ENCODE measurements around the gene ANXA9. TPM values are rescaled to one million over a fixed set of nuclear protein-coding genes. Genes with fewer than 3 reads are reported as not detected.

The ANXA9 gene
- total RNA-seq, 1 donor from 2014 or later: 0.26 TPM

DNA sequence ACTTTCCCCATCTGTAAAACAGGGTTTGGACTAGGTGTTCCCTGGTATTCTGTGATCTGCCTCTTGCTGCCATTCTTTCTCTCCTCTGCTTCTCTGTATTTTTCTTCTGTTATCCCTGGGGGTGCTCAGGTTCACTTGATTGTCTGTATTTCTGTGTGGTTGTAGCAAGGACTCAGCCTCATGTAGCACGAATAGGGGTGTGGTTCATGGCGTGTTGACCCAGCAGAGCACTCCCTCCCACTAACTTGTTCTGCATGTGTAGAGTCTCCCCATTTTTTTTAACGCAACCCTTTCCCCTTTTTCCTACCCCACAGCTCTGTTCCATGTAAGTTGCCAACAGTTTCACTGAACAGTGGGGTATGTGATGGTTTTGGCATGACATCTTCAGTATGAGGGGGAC lies 53.1 kb downstream of the ANXA9 start:
- no peaks in the 10 kb centered on the region for H3K27me3 ChIP-seq (ENCODE audit: control insufficient read depth, insufficient read depth, low read length)
- FAIRE-seq (no peak), DNase-seq (ENCODE audit: low read depth) (no peak)
- H3K4me3 ChIP-seq (ENCODE audit: low read depth, low read length): no peak overlapping the region
- peaks cover 2% of the 10 kb centered on the region for H3K36me3 ChIP-seq (ENCODE audit: control insufficient read depth, insufficient read depth, low read length)
- TF ChIP-seq, protein P1, sequence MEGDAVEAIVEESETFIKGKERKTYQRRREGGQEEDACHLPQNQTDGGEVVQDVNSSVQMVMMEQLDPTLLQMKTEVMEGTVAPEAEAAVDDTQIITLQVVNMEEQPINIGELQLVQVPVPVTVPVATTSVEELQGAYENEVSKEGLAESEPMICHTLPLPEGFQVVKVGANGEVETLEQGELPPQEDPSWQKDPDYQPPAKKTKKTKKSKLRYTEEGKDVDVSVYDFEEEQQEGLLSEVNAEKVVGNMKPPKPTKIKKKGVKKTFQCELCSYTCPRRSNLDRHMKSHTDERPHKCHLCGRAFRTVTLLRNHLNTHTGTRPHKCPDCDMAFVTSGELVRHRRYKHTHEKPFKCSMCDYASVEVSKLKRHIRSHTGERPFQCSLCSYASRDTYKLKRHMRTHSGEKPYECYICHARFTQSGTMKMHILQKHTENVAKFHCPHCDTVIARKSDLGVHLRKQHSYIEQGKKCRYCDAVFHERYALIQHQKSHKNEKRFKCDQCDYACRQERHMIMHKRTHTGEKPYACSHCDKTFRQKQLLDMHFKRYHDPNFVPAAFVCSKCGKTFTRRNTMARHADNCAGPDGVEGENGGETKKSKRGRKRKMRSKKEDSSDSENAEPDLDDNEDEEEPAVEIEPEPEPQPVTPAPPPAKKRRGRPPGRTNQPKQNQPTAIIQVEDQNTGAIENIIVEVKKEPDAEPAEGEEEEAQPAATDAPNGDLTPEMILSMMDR (IDR thresholded peaks at IDR 0.05; ENCODE audit: insufficient read depth, low read length, severe bottlenecking): no peak

DNA sequence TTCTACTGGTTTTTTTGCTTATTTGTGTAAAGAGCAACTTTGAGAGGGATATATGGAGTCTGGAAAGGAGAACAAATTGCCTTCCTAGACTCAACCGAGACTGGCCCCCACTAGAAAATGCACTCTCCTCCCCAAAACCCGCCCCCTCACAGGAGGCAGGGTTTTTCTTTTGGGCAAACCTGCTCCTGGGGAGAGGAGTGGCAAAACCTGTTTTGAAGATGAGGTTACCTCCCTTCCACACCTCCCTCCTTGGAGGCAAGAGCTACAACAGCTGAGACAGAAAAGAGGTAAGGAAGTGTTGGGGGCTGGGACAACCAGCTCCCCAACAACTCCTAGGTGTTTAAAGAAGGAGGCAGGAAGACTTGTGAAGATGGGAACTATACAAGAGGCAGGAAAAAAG lies 54.3 kb downstream of the ANXA9 start, which contains the start of gene BNIPL:
Gene BNIPL, plus strand, starts transcription at position 231 of the 400 bp plus-strand sequence. Its CDS starts 140 bp downstream, at position 371.
- FAIRE-seq (no peak), DNase-seq (ENCODE audit: low read depth) (peak; percentile 54)
- Histone ChIP-seq H3K27me3 (ENCODE audit: control insufficient read depth, insufficient read depth, low read length) (no peaks in the 10 kb centered on the region), H3K4me3 (ENCODE audit: low read depth, low read length) (peak within 1 kb of the TSS; percentile 29), H3K36me3 (ENCODE audit: control insufficient read depth, insufficient read depth, low read length) (peaks cover 2% of the 10 kb centered on the region)
- TF ChIP-seq, protein P1 (IDR thresholded peaks at IDR 0.05; ENCODE audit: insufficient read depth, low read length, severe bottlenecking): no peak

DNA sequence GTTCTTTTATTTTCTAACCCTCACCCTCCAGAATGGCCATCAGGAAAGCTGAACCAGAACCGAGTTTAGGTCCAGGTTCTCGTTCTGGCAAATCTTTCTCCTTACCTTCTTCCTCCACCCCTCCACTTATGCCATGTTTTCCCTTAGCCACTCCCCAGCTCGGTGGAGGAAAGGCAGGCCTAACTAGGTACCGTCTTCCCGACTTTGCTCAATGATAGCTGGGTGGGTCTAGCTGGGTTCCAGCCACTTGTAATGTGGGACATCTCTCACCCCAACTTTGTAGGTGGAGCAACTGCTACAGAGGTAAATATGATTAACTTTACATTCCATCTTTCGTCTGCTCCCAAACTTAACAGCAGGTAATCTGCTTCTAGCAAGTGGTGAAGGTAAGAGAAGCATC lies 54.9 kb downstream of the ANXA9 start:
- Histone ChIP-seq H3K4me3 (ENCODE audit: low read depth, low read length) (peak overlapping the region; percentile 29), H3K27me3 (ENCODE audit: control insufficient read depth, insufficient read depth, low read length) (no peaks in the 10 kb centered on the region), H3K36me3 (ENCODE audit: control insufficient read depth, insufficient read depth, low read length) (peaks cover 2% of the 10 kb centered on the region)
- TF ChIP-seq, protein P1 (IDR thresholded peaks at IDR 0.05; ENCODE audit: insufficient read depth, low read length, severe bottlenecking): no peak
- FAIRE-seq: no peak
- DNase-seq (ENCODE audit: low read depth): no peak

DNA sequence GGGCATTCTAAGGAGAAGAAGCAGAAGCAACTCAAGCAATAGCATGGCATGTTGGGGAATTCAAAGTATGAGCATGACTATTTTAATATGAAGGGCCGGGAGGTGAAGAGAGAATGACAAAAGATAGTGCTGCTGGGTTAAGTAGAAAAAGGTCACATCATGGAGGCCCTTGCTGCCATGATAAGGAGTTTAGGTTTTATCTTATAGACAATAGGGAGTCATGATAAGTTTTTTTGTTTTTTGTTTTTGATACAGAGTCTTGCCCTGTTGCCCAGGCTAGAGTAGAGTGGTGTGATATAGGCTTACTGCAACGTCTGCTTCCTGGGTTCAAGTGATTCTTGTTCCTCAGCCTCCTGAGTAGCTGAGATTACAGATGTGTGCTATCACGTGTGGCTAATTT lies 57.4 kb downstream of the ANXA9 start:
- TF ChIP-seq, protein P1 (IDR thresholded peaks at IDR 0.05; ENCODE audit: insufficient read depth, low read length, severe bottlenecking): no peak
- Histone ChIP-seq H3K4me3 (ENCODE audit: low read depth, low read length) (no peak overlapping the region), H3K36me3 (ENCODE audit: control insufficient read depth, insufficient read depth, low read length) (no peaks in the 10 kb centered on the region), H3K27me3 (ENCODE audit: control insufficient read depth, insufficient read depth, low read length) (no peaks in the 10 kb centered on the region)
- DNase-seq (ENCODE audit: low read depth): no peak
- FAIRE-seq: no peak

DNA sequence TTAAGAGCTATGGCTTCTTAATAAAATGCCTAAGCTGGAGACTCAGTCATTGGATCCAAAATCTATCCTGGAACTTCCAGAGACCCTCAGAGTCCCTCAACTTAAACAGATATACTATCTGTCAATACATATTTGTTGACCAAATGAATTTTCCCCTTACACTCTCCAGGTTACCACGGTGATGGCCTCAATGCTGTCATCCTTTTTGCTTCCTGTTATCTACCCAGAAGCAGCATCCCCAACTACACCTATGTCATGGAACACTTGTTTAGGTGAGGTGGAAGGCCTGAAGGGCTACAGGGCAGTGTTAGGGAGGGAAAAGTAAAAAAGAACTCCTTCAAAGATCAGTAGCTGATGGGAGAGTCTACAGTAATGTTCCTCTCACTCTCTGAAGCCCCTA lies 61.1 kb downstream of the ANXA9 start:
- TF ChIP-seq, protein P1 (IDR thresholded peaks at IDR 0.05; ENCODE audit: insufficient read depth, low read length, severe bottlenecking): no peak
- DNase-seq (ENCODE audit: low read depth) (no peak), FAIRE-seq (peak; percentile 84)
- Histone ChIP-seq H3K36me3 (ENCODE audit: control insufficient read depth, insufficient read depth, low read length) (no peaks in the 10 kb centered on the region), H3K27me3 (ENCODE audit: control insufficient read depth, insufficient read depth, low read length) (no peaks in the 10 kb centered on the region), H3K4me3 (ENCODE audit: low read depth, low read length) (no peak overlapping the region)

Other genes starting within 250 kb of the ANXA9 start
- gene CTSS, start 216.5 kb upstream of the ANXA9 start, total RNA-seq: 0.53 and 5.4 TPM in 2 replicates
- 2.4 and 3.1 TPM in 2 replicates for gene CTSK, start 174.0 kb upstream of the ANXA9 start, total RNA-seq
- 15.8 and 22.0 TPM in 2 replicates for gene ARNT, start 105.7 kb upstream of the ANXA9 start, total RNA-seq
- not detected in 2 replicates for gene CTXND2, start 95.2 kb upstream of the ANXA9 start, total RNA-seq
- gene SETDB1, start 55.9 kb upstream of the ANXA9 start, total RNA-seq: 24.0 and 24.7 TPM in 2 replicates
- gene CERS2, start 7.5 kb upstream of the ANXA9 start, total RNA-seq: 55.2 and 82.9 TPM in 2 replicates
- 5.5 and 13.6 TPM in 2 replicates for gene MINDY1, start 24.6 kb downstream of the ANXA9 start, total RNA-seq
- 6.6 and 6.9 TPM in 2 replicates for gene PRUNE1, start 26.2 kb downstream of the ANXA9 start, total RNA-seq
- 4.7 and 68.1 TPM in 2 replicates for gene BNIPL, start 54.3 kb downstream of the ANXA9 start, total RNA-seq
- gene C1orf56, start 65.5 kb downstream of the ANXA9 start, total RNA-seq: 0.53 and 0.64 TPM in 2 replicates
- gene CDC42SE1, start 77.3 kb downstream of the ANXA9 start, total RNA-seq: 81.6 and 125 TPM in 2 replicates
- gene MLLT11, start 78.1 kb downstream of the ANXA9 start, total RNA-seq: 0.79 and 4.4 TPM in 2 replicates
- 10.8 and 19.3 TPM in 2 replicates for gene GABPB2, start 88.5 kb downstream of the ANXA9 start, total RNA-seq
- gene SEMA6C, start 164.3 kb downstream of the ANXA9 start, total RNA-seq: 0.38 and 0.53 TPM in 2 replicates
- gene TNFAIP8L2, start 174.4 kb downstream of the ANXA9 start, total RNA-seq: not detected in 2 replicates
- gene LYSMD1, start 183.6 kb downstream of the ANXA9 start, total RNA-seq: 5.0 and 8.6 TPM in 2 replicates
- 19.7 and 34.9 TPM in 2 replicates for gene SCNM1, start 183.9 kb downstream of the ANXA9 start, total RNA-seq
- not detected in 2 replicates for gene TMOD4, start 193.7 kb downstream of the ANXA9 start, total RNA-seq
- 64.2 and 69.4 TPM in 2 replicates for gene VPS72, start 207.9 kb downstream of the ANXA9 start, total RNA-seq
- gene PIP5K1A, start 216.3 kb downstream of the ANXA9 start, total RNA-seq: 40.2 and 44.0 TPM in 2 replicates